Measurements from ENCODE around the gene TMEM109.

Gene TMEM109

GRCh38 chr11:60926500-60926899 is 12.5 kb downstream of the TMEM109 start:
- DNase-seq (ENCODE audit: low spot score), result no peak

- no peak for DNase-seq (ENCODE audit: low spot score)
These were observed 13.2 kb downstream of the TMEM109 start for GRCh38 chr11:60927061-60927592.

- no peak for DNase-seq (ENCODE audit: low spot score)
These were observed 13.6 kb downstream of the TMEM109 start for GRCh38 chr11:60927600-60927999.

GRCh38 chr11:60928563-60929001 is 14.6 kb downstream of the TMEM109 start:
- no peak for DNase-seq (ENCODE audit: low spot score)

- no peak for DNase-seq (ENCODE audit: low spot score)
These were observed 15.8 kb downstream of the TMEM109 start for GRCh38 chr11:60929764-60930163.

GRCh38 chr11:60930394-60930793 is 16.4 kb downstream of the TMEM109 start:
- no peak for DNase-seq (ENCODE audit: low spot score)

GRCh38 chr11:60931917-60932316 is 18.0 kb downstream of the TMEM109 start:
- no peak for DNase-seq (ENCODE audit: low spot score)

GRCh38 chr11:60932605-60933356 is 18.8 kb downstream of the TMEM109 start:
- DNase-seq (ENCODE audit: low spot score), result no peak

GRCh38 chr11:60933416-60934123 is 19.6 kb downstream of the TMEM109 start:
- no peak for DNase-seq (ENCODE audit: low spot score)

GRCh38 chr11:60934124-60934789 is 20.3 kb downstream of the TMEM109 start:
- DNase-seq (ENCODE audit: low spot score), result no peak

GRCh38 chr11:60934790-60935605 is 21.0 kb downstream of the TMEM109 start:
- no peak for DNase-seq (ENCODE audit: low spot score)

- DNase-seq (ENCODE audit: low spot score), result no peak
These were observed 21.9 kb downstream of the TMEM109 start for GRCh38 chr11:60935676-60936442.

- no peak for DNase-seq (ENCODE audit: low spot score)
These were observed 22.6 kb downstream of the TMEM109 start for GRCh38 chr11:60936467-60937143.

GRCh38 chr11:60937144-60937527 is 23.2 kb downstream of the TMEM109 start:
- DNase-seq (ENCODE audit: low spot score), result no peak

- DNase-seq (ENCODE audit: low spot score), result no peak
These were observed 23.9 kb downstream of the TMEM109 start for GRCh38 chr11:60937811-60938210.

- no peak for DNase-seq (ENCODE audit: low spot score)
These were observed 24.5 kb downstream of the TMEM109 start for GRCh38 chr11:60938500-60938899.

GRCh38 chr11:60939301-60939700 is 25.3 kb downstream of the TMEM109 start:
- DNase-seq (ENCODE audit: low spot score), result no peak

GRCh38 chr11:60939855-60940254 is 25.9 kb downstream of the TMEM109 start:
- DNase-seq (ENCODE audit: low spot score), result no peak

GRCh38 chr11:60941371-60942119 is 27.6 kb downstream of the TMEM109 start:
- no peak for DNase-seq (ENCODE audit: low spot score)

- no peak for DNase-seq (ENCODE audit: low spot score)
These were observed 28.3 kb downstream of the TMEM109 start for GRCh38 chr11:60942219-60942618.

Data from CD4-positive, alpha-beta T cell treated with Interleukin-2 at 100 ng/mL for 4 hours (primary cell).